Thyroid gland (tissue), 4 donors: Measurements from ENCODE around the gene RNF5.
"Not testable (repeated sequence)": the region's sequence is repeated elsewhere in the genome, so short reads cannot be mapped to it uniquely, and the experiment has no call there.

Experiments used
- CTCF ChIP-seq, 6 experiments: fragments of 200-600 bp in 3 of 6; fragments of 450-650 bp in 3 of 6; sonication (generic) in 3 of 6; IDR thresholded peaks; one replicate each; pipeline ENCODE4 v1.5.1; 2016 to 2019; ENCODE audit warnings: antibody characterized with exemption in 6 of 6, mild to moderate bottlenecking in 2 of 6, inconsistent platforms in 1 of 6, moderate library complexity in 1 of 6
- POLR2A ChIP-seq, 2 donors: fragments of 450-650 bp; IDR thresholded peaks; one replicate each; pipeline ENCODE4 v1.6.1; 2017; ENCODE audit warnings: antibody characterized with exemption in 2 of 2, mild to moderate bottlenecking in 2 of 2, moderate library complexity in 1 of 2

DNA sequence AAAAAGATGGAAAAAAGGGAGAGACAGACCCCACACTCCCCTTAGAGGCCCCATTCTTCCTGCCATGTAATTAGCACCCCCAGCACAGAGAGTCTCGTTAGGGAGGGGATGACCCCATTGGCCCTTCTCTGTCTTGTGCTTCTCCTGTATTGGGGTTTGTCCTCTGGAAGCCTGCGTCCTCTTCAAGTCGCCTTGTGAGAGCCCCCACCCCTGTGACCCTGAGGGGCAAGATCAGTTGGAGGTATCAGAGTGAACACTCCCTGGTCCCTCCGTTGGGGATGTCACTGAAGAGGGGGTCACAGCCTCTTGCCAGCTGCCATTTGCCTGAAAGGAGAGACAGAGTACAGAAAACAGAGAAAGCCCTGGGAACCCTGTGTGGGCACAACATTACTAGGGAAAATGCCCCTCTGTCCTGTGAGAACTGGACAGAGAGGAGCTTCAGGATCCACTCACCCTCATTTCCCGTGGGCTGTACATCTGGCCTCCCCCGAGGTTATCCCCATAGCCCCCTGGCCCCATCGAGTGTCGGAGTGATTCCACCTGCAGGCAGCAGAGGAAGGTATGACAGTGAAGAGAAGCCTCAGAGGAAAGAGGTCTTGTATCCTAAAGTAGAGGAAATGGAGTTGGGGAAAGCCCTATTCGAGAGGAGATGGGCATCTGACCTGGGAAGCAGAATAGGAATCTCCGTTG lies 8.1 kb downstream of the RNF5 start:
- TF ChIP-seq CTCF, POLR2A (IDR thresholded peaks at IDR 0.05): not testable (repeated sequence)
